SK-N-SH (cell line): ENCODE results near the gene RBCK1. TPM values are rescaled to one million over a fixed set of nuclear protein-coding genes. Genes with fewer than 3 reads are reported as not detected.

ENCODE experiments used
- CTCF ChIA-PET: fragments of 300-600, 350-600 bp; formaldehyde crosslinking; extraction: SDS; loops from one replicate; lab custom pipeline; 2021; lab: Yijun Ruan, JAX
- POLR2A ChIA-PET: fragments of 350-600 bp; sonication (Branson Sonifier 250); formaldehyde crosslinking; extraction: SDS; loops from one replicate; lab custom pipeline; 2020; ENCODE audit warnings: antibody characterized with exemption, inconsistent platforms; lab: Yijun Ruan, JAX
- DNase-seq: peaks from one replicate; pipeline ENCODE4 v3.0.0; 2012
- H2AFZ ChIP-seq: fragments of 200-600 bp; sonication (generic); 2 replicates; pipeline ENCODE4 v1.8.1; 2016; ENCODE audit warnings: antibody characterized with exemption, mild to moderate bottlenecking, low read depth
- H3F3A ChIP-seq: fragments of 200-600 bp; sonication (generic); replicated peaks from 2 replicates; pipeline ENCODE3; 2016; ENCODE audit warnings: antibody characterized with exemption, mild to moderate bottlenecking; ENCODE audit not compliant: insufficient read depth
- H3K27ac ChIP-seq, 2 experiments: fragments of 200-500 bp in 1 of 2; fragments of 200-600 bp in 1 of 2; sonication (Bioruptor generic) in 1 of 2; sonication (generic), shearing (Covaris generic) in 1 of 2; 2 replicates each; pipeline versions ENCODE4 v1.5.1 to v1.6.1; 2014 to 2016; ENCODE audit warnings: low read depth in 2 of 2, inconsistent platforms in 1 of 2, low read length in 1 of 2, mild to moderate bottlenecking in 1 of 2, mixed read lengths in 1 of 2
- H3K27me3 ChIP-seq: fragments of 200-600 bp; sonication (generic), shearing (Covaris generic); 2 replicates; pipeline ENCODE4 v1.6.1; 2016; ENCODE audit warnings: mixed run types; ENCODE audit not compliant: insufficient read depth
- H3K36me3 ChIP-seq, 2 experiments: fragments of 200-500 bp in 1 of 2; fragments of 200-600 bp in 1 of 2; sonication (Bioruptor generic) in 1 of 2; sonication (generic) in 1 of 2; replicated peaks in 1 of 2; 2 replicates each; pipeline versions ENCODE3 to v1.5.1; 2014 to 2016; ENCODE audit warnings: low read length in 1 of 2, mild to moderate bottlenecking in 1 of 2; ENCODE audit not compliant: insufficient read depth in 2 of 2, control insufficient read depth in 1 of 2
- H3K4me1 ChIP-seq, 2 experiments: fragments of 200-500 bp in 1 of 2; fragments of 200-600 bp in 1 of 2; sonication (Bioruptor generic) in 1 of 2; sonication (generic), shearing (Covaris generic) in 1 of 2; 2 replicates each; pipeline versions ENCODE4 v1.5.1 to v1.6.1; 2014 to 2016; ENCODE audit warnings: low read depth in 1 of 2, low read length in 1 of 2, mixed run types in 1 of 2; ENCODE audit not compliant: insufficient read depth in 2 of 2, control insufficient read depth in 1 of 2
- H3K4me2 ChIP-seq: fragments of 200-600 bp; sonication (generic), shearing (Covaris generic); 2 replicates; pipeline ENCODE4 v1.6.1; 2017; ENCODE audit warnings: mixed run types
- H3K4me3 ChIP-seq, 2 experiments: fragments of 200-500 bp in 1 of 2; fragments of 200-600 bp in 1 of 2; sonication (Bioruptor generic) in 1 of 2; sonication (generic), shearing (Covaris generic) in 1 of 2; 2 replicates each; pipeline versions ENCODE4 v1.5.1 to v1.8.1; 2014 to 2016; ENCODE audit warnings: low read depth in 2 of 2, inconsistent platforms in 1 of 2, low read length in 1 of 2, mild to moderate bottlenecking in 1 of 2, mixed read lengths in 1 of 2, moderate library complexity in 1 of 2
- H3K79me2 ChIP-seq: fragments of 200-600 bp; sonication (generic); 2 replicates; pipeline ENCODE4 v1.8.1; 2017; ENCODE audit warnings: mild to moderate bottlenecking; ENCODE audit not compliant: insufficient read depth
- H3K9ac ChIP-seq: fragments of 200-600 bp; sonication (generic); 2 replicates; pipeline ENCODE4 v1.6.1; 2017; ENCODE audit warnings: mixed run types
- H3K9me2 ChIP-seq: fragments of 200-600 bp; sonication (generic); 2 replicates; pipeline ENCODE4 v1.6.1; 2017; ENCODE audit warnings: mixed run types
- H3K9me3 ChIP-seq: fragments of 200-600 bp; sonication (generic); 2 replicates; pipeline ENCODE4 v1.6.1; 2017; ENCODE audit warnings: mixed run types, mild to moderate bottlenecking, moderate library complexity
- H4K20me1 ChIP-seq: fragments of 200-600 bp; sonication (generic); 2 replicates; pipeline ENCODE4 v1.6.1; 2017; ENCODE audit warnings: mild to moderate bottlenecking, mixed run types; ENCODE audit not compliant: insufficient read depth
- ELF1 ChIP-seq: IDR thresholded peaks from 2 replicates; pipeline ENCODE4 v1.4.0; 2012
- EZH2phosphoT487 ChIP-seq: fragments of 200-600 bp; sonication (generic); IDR thresholded peaks from 2 replicates; pipeline ENCODE4 v1.6.1; 2017; ENCODE audit warnings: low read depth, mixed run types, mild to moderate bottlenecking, antibody characterized with exemption, moderate library complexity, borderline replicate concordance
- FOSL2 ChIP-seq: IDR thresholded peaks from 2 replicates; pipeline ENCODE4 v1.4.0; 2012; ENCODE audit warnings: low read depth, mild to moderate bottlenecking, moderate library complexity, borderline replicate concordance
- GABPA ChIP-seq: IDR thresholded peaks from 2 replicates; pipeline ENCODE4 v1.4.0; 2012; ENCODE audit warnings: low read depth, mild to moderate bottlenecking
- JUND ChIP-seq: IDR thresholded peaks from 2 replicates; pipeline ENCODE4 v1.4.0; 2012
- MAX ChIP-seq: IDR thresholded peaks from 2 replicates; pipeline ENCODE4 v1.4.0; 2012; ENCODE audit warnings: low read depth
- MEF2A ChIP-seq: IDR thresholded peaks from 2 replicates; pipeline ENCODE4 v1.4.0; 2012; ENCODE audit warnings: low read depth, borderline replicate concordance
- NFIC ChIP-seq: IDR thresholded peaks from 2 replicates; pipeline ENCODE4 v1.4.0; 2012; ENCODE audit warnings: borderline replicate concordance
- NRF1 ChIP-seq: IDR thresholded peaks from 2 replicates; pipeline ENCODE4 v1.6.1; 2012; ENCODE audit warnings: low read depth, mild to moderate bottlenecking, low read length
- PBX3 ChIP-seq: IDR thresholded peaks from 2 replicates; pipeline ENCODE4; 2012
- RAD21 ChIP-seq: IDR thresholded peaks from 2 replicates; pipeline ENCODE4 v1.6.1; 2012; ENCODE audit warnings: mild to moderate bottlenecking, low read length
- RCOR1 ChIP-seq: fragments of 150-350 bp; IDR thresholded peaks from 2 replicates; pipeline ENCODE4 v1.6.1; 2017; ENCODE audit warnings: antibody characterized with exemption, low read length
- REST ChIP-seq: IDR thresholded peaks from 2 replicates; pipeline ENCODE4 v1.6.1; 2012; ENCODE audit warnings: mild to moderate bottlenecking, low read depth, low read length, moderate library complexity
- RFX5 ChIP-seq: IDR thresholded peaks from 2 replicates; pipeline ENCODE4 v1.6.1; 2012; ENCODE audit warnings: mild to moderate bottlenecking, improper control_type of control experiment, low read length
- SIN3A ChIP-seq: IDR thresholded peaks from 2 replicates; pipeline ENCODE4 v1.6.1; 2012; ENCODE audit warnings: low read depth, mild to moderate bottlenecking, low read length, moderate library complexity, borderline replicate concordance
- SMC3 ChIP-seq: IDR thresholded peaks from 2 replicates; pipeline ENCODE4 v1.6.1; 2012; ENCODE audit warnings: low read depth, low read length, improper control_type of control experiment
- TCF12 ChIP-seq: IDR thresholded peaks from 2 replicates; pipeline ENCODE4 v1.4.0; 2012
- USF1 ChIP-seq: IDR thresholded peaks from 2 replicates; pipeline ENCODE4 v1.4.0; 2012; ENCODE audit warnings: low read depth, borderline replicate concordance
- USF2 ChIP-seq: fragments of 150-350 bp; IDR thresholded peaks from 2 replicates; pipeline ENCODE4 v1.6.1; 2017; ENCODE audit warnings: antibody characterized with exemption, low read length, low read depth, borderline replicate concordance
- YY1 ChIP-seq: IDR thresholded peaks from 2 replicates; pipeline ENCODE4 v1.4.0; 2012; ENCODE audit warnings: low read depth, mild to moderate bottlenecking
- ZBTB33 ChIP-seq: IDR thresholded peaks from 2 replicates; pipeline ENCODE4 v1.4.0; 2012; ENCODE audit warnings: low read depth, borderline replicate concordance
- WGBS: methylation state at CpG from one replicate; pipeline ENCODE4 v1.1.6; 2017; ENCODE audit warnings: low lambda C conversion rate; 5-methylcytosine and 5-hydroxymethylcytosine counted together
- polyA plus RNA-seq, 3 experiments: library from polyadenylated mRNA; depleted of rRNA; stranded (reverse); fragments of >200 nt; gene quantifications; 2 replicates each; pipeline ENCODE4 v1.2.3, GENCODE V29; 2012

Gene RBCK1
- polyA plus RNA-seq, 1 of the 3 experiments (the other 2 are of a cell fraction), result 105 TPM

- no peak for TF ChIP-seq ZBTB33
Observed at GRCh38 chr20:467755-468154, 59.7 kb downstream of the RBCK1 start (continued).

- TF ChIP-seq TCF12 (no peak), RFX5 (no peak), REST (no peak), GABPA (no peak), USF2 (no peak), ELF1 (no peak), NFIC (no peak), MEF2A (no peak), EZH2phosphoT487 (no peak), NRF1 (no peak), JUND (no peak), YY1 (no peak), USF1 (no peak), SMC3 (no peak), RCOR1 (no peak), FOSL2 (no peak), PBX3 (no peak), SIN3A (no peak), RAD21 (no peak), MAX (no peak)
- H3K79me2 ChIP-seq, result no peaks in the 10 kb centered on the region
- no peak overlapping the region for H2AFZ ChIP-seq
- POLR2A ChIA-PET, result no interaction called here
- H3K9ac ChIP-seq, result no peak overlapping the region
- H4K20me1 ChIP-seq, result no peaks in the 10 kb centered on the region
- H3K27ac ChIP-seq, result no peak overlapping the region
- no peak for DNase-seq
- CTCF ChIA-PET, result interaction anchor here (1.0 to 1.7 kb wide), 2 partner anchors 8 to 52 kb away, joined by 3 to 4 read pairs; partner anchors contain the start of gene TBC1D20
- no peak overlapping the region for H3K4me3 ChIP-seq
- peaks cover 8% of the 10 kb centered on the region; the same call in 1 of the 2 replicates for H3K9me3 ChIP-seq
- H3K4me1 ChIP-seq, result no peaks in the 10 kb centered on the region
- peaks cover 6% of the 10 kb centered on the region for H3F3A ChIP-seq
- no peak overlapping the region for H3K4me2 ChIP-seq
- peaks cover 0 to 7% of the 10 kb centered on the region in 2 experiments for H3K36me3 ChIP-seq
- H3K27me3 ChIP-seq, result no peaks in the 10 kb centered on the region
- 42% methylated on average over 8 of the region's 8 CpGs for WGBS
- no peaks in the 10 kb centered on the region for H3K9me2 ChIP-seq
Observed at GRCh38 chr20:469746-470490, 61.8 kb downstream of the RBCK1 start.
